PC-3 (cell line): ENCODE measurements around the gene MAP2K3. TPM values are rescaled to one million over a fixed set of nuclear protein-coding genes. Genes with fewer than 3 reads are reported as not detected.

Experiments used
- ATAC-seq: fragments of 200-7000 bp; cut with Tn5 transposase; 2 replicates; pipeline ENCODE4 v1.9.1; 2020; ENCODE audit warnings: mild to moderate bottlenecking, moderate library complexity
- BruUV-seq: library from RNA; stranded (reverse); fragments of 400-500 nt; replicated peaks from 2 replicates; lab custom pipeline; 2021; lab: Mats Ljungman, UMichigan
- CTCF ChIA-PET: fragments of 300-600 bp; sonication (Branson Sonifier 250); formaldehyde crosslinking; loops from one replicate; lab custom pipeline; 2022; ENCODE audit warnings: antibody characterized with exemption; lab: Charles Lee
- POLR2A ChIA-PET: fragments of 300-600 bp; sonication (Branson Sonifier 250); formaldehyde crosslinking; loops from one replicate; lab custom pipeline; 2022; ENCODE audit warnings: antibody characterized with exemption; ENCODE audit not compliant: unreplicated experiment; lab: Charles Lee
- DNase-seq: peaks from one replicate; pipeline ENCODE4 v3.0.0-alpha.2; 2015
- H2AFZ ChIP-seq: fragments of 300-600 bp; sonication (generic); 2 replicates; pipeline ENCODE4 v1.6.0; 2016; ENCODE audit warnings: antibody characterized with exemption, low read length
- H3F3A ChIP-seq: fragments of 300-600 bp; sonication (generic); one replicate; pipeline ENCODE4 v1.6.0; 2017; ENCODE audit warnings: antibody characterized with exemption, low read length, control low read depth, mild to moderate bottlenecking; ENCODE audit not compliant: unreplicated experiment
- H3K27ac ChIP-seq: fragments of 300-600 bp; sonication (generic); 2 replicates; pipeline ENCODE4 v1.5.1; 2016; ENCODE audit warnings: mild to moderate bottlenecking, low read length
- H3K27me3 ChIP-seq: fragments of 300-600 bp; sonication (generic); 2 replicates; pipeline ENCODE4 v1.6.1; 2016; ENCODE audit warnings: low read length, mixed read lengths
- H3K36me3 ChIP-seq: fragments of 300-600 bp; sonication (generic); 2 replicates; pipeline ENCODE4 v1.6.1; 2016; ENCODE audit warnings: low read depth, mixed run types, low read length, mixed read lengths
- H3K4me1 ChIP-seq: fragments of 300-600 bp; sonication (generic); 2 replicates; pipeline ENCODE4 v1.5.1; 2016; ENCODE audit warnings: low read length; ENCODE audit not compliant: insufficient read depth
- H3K4me2 ChIP-seq: fragments of 300-600 bp; sonication (generic); 2 replicates; pipeline ENCODE4 v1.6.0; 2016; ENCODE audit warnings: low read length
- H3K4me3 ChIP-seq: fragments of 300-600 bp; sonication (generic); 2 replicates; pipeline ENCODE4 v1.5.1; 2016; ENCODE audit warnings: mild to moderate bottlenecking, low read length, mixed read lengths
- H3K79me2 ChIP-seq: fragments of 300-600 bp; sonication (generic); 2 replicates; pipeline ENCODE4 v1.6.1; 2017; ENCODE audit warnings: low read length, mixed read lengths
- H3K9ac ChIP-seq: fragments of 300-600 bp; sonication (generic); 2 replicates; pipeline ENCODE4 v1.6.0; 2016; ENCODE audit warnings: mild to moderate bottlenecking, low read length
- H3K9me2 ChIP-seq: fragments of 300-600 bp; sonication (generic); replicated peaks from 2 replicates; pipeline ENCODE4 v1.6.1; 2016; ENCODE audit warnings: mixed run types, low read length, mixed read lengths
- H3K9me3 ChIP-seq: fragments of 300-600 bp; sonication (generic); 2 replicates; pipeline ENCODE4 v1.6.1; 2016; ENCODE audit warnings: low read length, mixed read lengths
- H4K20me1 ChIP-seq: fragments of 300-600 bp; sonication (generic); 2 replicates; pipeline ENCODE4 v1.6.1; 2016; ENCODE audit warnings: low read length, mixed read lengths
- EZH2 ChIP-seq: fragments of 300-600 bp; sonication (generic); IDR thresholded peaks from one replicate; pipeline ENCODE4 v1.6.1; 2017; ENCODE audit warnings: antibody characterized with exemption, mild to moderate bottlenecking, low read length; ENCODE audit not compliant: unreplicated experiment
- EZH2phosphoT487 ChIP-seq: fragments of 300-600 bp; sonication (generic); IDR thresholded peaks from 2 replicates; pipeline ENCODE4 v1.6.1; 2018; ENCODE audit warnings: mild to moderate bottlenecking, antibody characterized with exemption, low read length, borderline replicate concordance
- intact Hi-C: fragments of 100-400 bp; cut with micrococcal nuclease; formaldehyde crosslinking; loops from 2 replicates; pipeline ENCODE4 v1.9.0; 2023
- total RNA-seq: library from RNA; depleted of rRNA; stranded (reverse); fragments of >200 nt; gene quantifications from 2 replicates; pipeline ENCODE4 v1.2.3, GENCODE V29; 2014
- TF ChIP-seq, protein P1 (sequence below): fragments of 300-600 bp; sonication (generic); conservative IDR thresholded peaks from 2 replicates; pipeline ENCODE4 v1.5.1; 2017; ENCODE audit warnings: antibody characterized with exemption, low read depth, mild to moderate bottlenecking, low read length

Gene MAP2K3
- total RNA-seq, 1 experiment from 2014 or later: 54.0 TPM

DNA sequence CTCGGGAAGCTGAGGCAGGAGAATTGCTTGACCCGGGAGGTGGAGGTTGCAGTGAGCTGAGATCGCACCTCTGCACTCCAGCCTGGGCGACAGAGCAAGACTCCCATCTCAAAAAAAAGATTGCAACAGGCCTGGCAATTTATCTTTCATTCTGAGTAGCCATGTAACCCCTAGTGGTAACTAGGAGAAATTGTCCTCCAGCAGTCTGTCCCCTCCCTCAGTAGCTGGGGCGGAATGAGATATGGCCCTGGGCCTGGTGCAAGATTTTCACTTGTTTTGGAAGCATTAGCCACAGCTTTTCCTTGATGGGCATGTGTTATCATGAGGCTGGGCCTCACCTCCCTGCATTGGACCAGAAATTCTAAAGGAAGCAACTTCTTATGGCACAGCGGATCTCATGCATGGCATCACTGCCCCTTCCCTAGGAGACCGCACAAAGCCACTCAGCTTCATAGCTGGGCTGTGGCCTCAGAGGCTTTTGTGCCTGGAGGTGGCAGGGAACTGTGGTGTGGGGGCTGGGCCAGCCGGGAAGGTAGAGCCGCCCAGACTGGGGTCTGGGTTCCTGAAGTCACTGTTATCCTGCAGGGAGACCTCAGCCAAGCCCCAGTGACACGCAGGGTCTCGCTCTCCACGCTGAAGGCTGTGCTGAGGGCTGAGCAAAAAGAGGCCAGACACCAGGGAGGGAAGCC is 44.7 kb upstream of the MAP2K3 start:
- H3K4me2 ChIP-seq: no peak overlapping the region
- no peaks in the 10 kb centered on the region for H3K9me2 ChIP-seq
- H3K36me3 ChIP-seq: no peaks in the 10 kb centered on the region
- no peaks in the 10 kb centered on the region for H3K79me2 ChIP-seq
- H3K4me1 ChIP-seq: no peaks in the 10 kb centered on the region
- no peaks in the 10 kb centered on the region for H3K9me3 ChIP-seq
- TF ChIP-seq EZH2: no peak
- TF ChIP-seq, protein P1, sequence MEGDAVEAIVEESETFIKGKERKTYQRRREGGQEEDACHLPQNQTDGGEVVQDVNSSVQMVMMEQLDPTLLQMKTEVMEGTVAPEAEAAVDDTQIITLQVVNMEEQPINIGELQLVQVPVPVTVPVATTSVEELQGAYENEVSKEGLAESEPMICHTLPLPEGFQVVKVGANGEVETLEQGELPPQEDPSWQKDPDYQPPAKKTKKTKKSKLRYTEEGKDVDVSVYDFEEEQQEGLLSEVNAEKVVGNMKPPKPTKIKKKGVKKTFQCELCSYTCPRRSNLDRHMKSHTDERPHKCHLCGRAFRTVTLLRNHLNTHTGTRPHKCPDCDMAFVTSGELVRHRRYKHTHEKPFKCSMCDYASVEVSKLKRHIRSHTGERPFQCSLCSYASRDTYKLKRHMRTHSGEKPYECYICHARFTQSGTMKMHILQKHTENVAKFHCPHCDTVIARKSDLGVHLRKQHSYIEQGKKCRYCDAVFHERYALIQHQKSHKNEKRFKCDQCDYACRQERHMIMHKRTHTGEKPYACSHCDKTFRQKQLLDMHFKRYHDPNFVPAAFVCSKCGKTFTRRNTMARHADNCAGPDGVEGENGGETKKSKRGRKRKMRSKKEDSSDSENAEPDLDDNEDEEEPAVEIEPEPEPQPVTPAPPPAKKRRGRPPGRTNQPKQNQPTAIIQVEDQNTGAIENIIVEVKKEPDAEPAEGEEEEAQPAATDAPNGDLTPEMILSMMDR: peak; percentile 56
- CTCF ChIA-PET: interaction anchor here (0.6 kb wide), 1 partner anchor 39 kb away, joined by 3 read pairs; no protein-coding TSS in a partner anchor
- DNase-seq (peak; percentile 58), ATAC-seq (peak; percentile 68)
- no peaks in the 10 kb centered on the region for H3K27me3 ChIP-seq
- no TSS peak for BruUV-seq
- no peak overlapping the region for H3K9ac ChIP-seq
- POLR2A ChIA-PET: no interaction called here
- H2AFZ ChIP-seq: no peak overlapping the region
- no peak overlapping the region for H3K27ac ChIP-seq
- intact Hi-C loops: no loop called here
- no peaks in the 10 kb centered on the region for H4K20me1 ChIP-seq
- H3F3A ChIP-seq: no peaks in the 10 kb centered on the region
- H3K4me3 ChIP-seq: no peak overlapping the region

- no TSS peak for BruUV-seq
- intact Hi-C loops: no loop called here
- CTCF ChIA-PET: interaction anchor here (0.6 kb wide), 1 partner anchor 39 kb away, joined by 3 read pairs; no protein-coding TSS in a partner anchor
These were observed 44.0 kb upstream of the MAP2K3 start for GRCh38 chr17:21240369-21241055.

More at GRCh38 chr17:21240369-21241055, 44.0 kb upstream of the MAP2K3 start:
- Histone ChIP-seq H2AFZ (no peak overlapping the region), H3F3A (no peaks in the 10 kb centered on the region), H3K4me3 (no peak overlapping the region), H3K4me2 (no peak overlapping the region), H3K79me2 (no peaks in the 10 kb centered on the region), H3K9ac (no peak overlapping the region), H3K9me3 (no peaks in the 10 kb centered on the region), H3K9me2 (no peaks in the 10 kb centered on the region), H4K20me1 (no peaks in the 10 kb centered on the region), H3K27me3 (no peaks in the 10 kb centered on the region), H3K4me1 (no peaks in the 10 kb centered on the region), H3K27ac (no peak overlapping the region), H3K36me3 (no peaks in the 10 kb centered on the region)
- TF ChIP-seq EZH2phosphoT487: no peak
- TF ChIP-seq, protein P1: no peak
- no peak for TF ChIP-seq EZH2
- no peak for ATAC-seq
- POLR2A ChIA-PET: no interaction called here
- DNase-seq: no peak
